Brain pericyte (primary cell): ENCODE measurements around the gene SNN.

Experiments
- DNase-seq: peaks from one replicate; pipeline ENCODE4 v3.0.0-alpha.2; 2012; ENCODE audit warnings: low read depth, low spot score

Gene SNN

GRCh38 chr16:11727796-11728543 lies 59.7 kb downstream of the SNN start:
- DNase-seq: no peak
